A673 (cell line): Measurements from ENCODE around the gene CCDC57. TPM values are rescaled to one million over a fixed set of nuclear protein-coding genes. Genes with fewer than 3 reads are reported as not detected.

ENCODE experiments used
- BruUV-seq: library from RNA; stranded (reverse); fragments of 400-500 nt; replicated peaks from 2 replicates; lab custom pipeline; 2021; lab: Mats Ljungman, UMichigan
- CTCF ChIA-PET: fragments of 300-600 bp; sonication (Branson Sonifier 250); formaldehyde crosslinking; loops from one replicate; lab custom pipeline; 2022; ENCODE audit warnings: antibody characterized with exemption; lab: Charles Lee
- POLR2A ChIA-PET: fragments of 300-600 bp; sonication (Branson Sonifier 250); formaldehyde crosslinking; loops from one replicate; lab custom pipeline; 2022; ENCODE audit warnings: antibody characterized with exemption; ENCODE audit not compliant: low non-redundant PET; lab: Charles Lee
- DNase-seq: peaks from one replicate; pipeline ENCODE4 v3.0.0-alpha.2; 2015; ENCODE audit warnings: low spot score
- H3K27ac ChIP-seq: fragments of 200-600 bp; sonication (generic); 2 replicates; pipeline ENCODE4 v1.5.1; 2016; ENCODE audit warnings: mixed run types, low read depth, mild to moderate bottlenecking, mixed read lengths, antibody characterized with exemption, low read length; ENCODE audit not compliant: poor library complexity, severe bottlenecking
- H3K27me3 ChIP-seq: fragments of 200-600 bp; sonication (generic); replicated peaks from 2 replicates; pipeline ENCODE4 v1.6.1; 2017; ENCODE audit warnings: mixed run types, low read depth, mild to moderate bottlenecking, mixed read lengths, antibody characterized with exemption, low read length; ENCODE audit not compliant: insufficient read depth, poor library complexity
- H3K36me3 ChIP-seq: fragments of 200-600 bp; sonication (generic); 2 replicates; pipeline ENCODE4 v1.6.1; 2016; ENCODE audit warnings: mixed run types, mild to moderate bottlenecking, mixed read lengths, antibody characterized with exemption, low read length; ENCODE audit not compliant: insufficient read depth, poor library complexity, severe bottlenecking
- H3K4me1 ChIP-seq: fragments of 200-600 bp; sonication (generic); 2 replicates; pipeline ENCODE4 v1.6.1; 2017; ENCODE audit warnings: mixed run types, mild to moderate bottlenecking, mixed read lengths, antibody characterized with exemption, low read length; ENCODE audit not compliant: insufficient read depth, poor library complexity, severe bottlenecking
- H3K4me3 ChIP-seq: fragments of 200-600 bp; sonication (generic); 2 replicates; pipeline ENCODE4 v1.5.1; 2016; ENCODE audit warnings: low read depth, mixed run types, mild to moderate bottlenecking, mixed read lengths, low read length; ENCODE audit not compliant: poor library complexity, severe bottlenecking
- H3K9me3 ChIP-seq: fragments of 200-600 bp; sonication (generic); 2 replicates; pipeline ENCODE4 v1.6.1; 2016; ENCODE audit warnings: mixed run types, low read depth, mild to moderate bottlenecking, mixed read lengths, antibody characterized with exemption, low read length; ENCODE audit not compliant: poor library complexity, severe bottlenecking
- EZH2 ChIP-seq: fragments of 200-600 bp; sonication (generic); IDR thresholded peaks from 2 replicates; pipeline ENCODE4 v1.6.1; 2017; ENCODE audit warnings: borderline replicate concordance, low read depth, mild to moderate bottlenecking, mixed read lengths, antibody characterized with exemption, low read length; ENCODE audit not compliant: poor library complexity, severe bottlenecking
- intact Hi-C: fragments of 100-400 bp; cut with micrococcal nuclease; formaldehyde crosslinking; loops from one replicate; pipeline ENCODE4 v1.10.0; 2022; ENCODE audit not compliant: unreplicated experiment
- total RNA-seq: library from RNA; stranded (reverse); gene quantifications from 2 replicates; pipeline ENCODE4 v1.2.3, GENCODE V29; 2021
- TF ChIP-seq, protein P1 (sequence below): fragments of 300-800, 200-600 bp; sonication (generic); conservative IDR thresholded peaks from 2 replicates; pipeline ENCODE4 v1.5.1; 2017; ENCODE audit warnings: low read depth, mild to moderate bottlenecking, antibody characterized with exemption, low read length, moderate library complexity, mixed read lengths

Gene CCDC57
- total RNA-seq, 1 experiment from 2014 or later, result 43.6 TPM

DNA sequence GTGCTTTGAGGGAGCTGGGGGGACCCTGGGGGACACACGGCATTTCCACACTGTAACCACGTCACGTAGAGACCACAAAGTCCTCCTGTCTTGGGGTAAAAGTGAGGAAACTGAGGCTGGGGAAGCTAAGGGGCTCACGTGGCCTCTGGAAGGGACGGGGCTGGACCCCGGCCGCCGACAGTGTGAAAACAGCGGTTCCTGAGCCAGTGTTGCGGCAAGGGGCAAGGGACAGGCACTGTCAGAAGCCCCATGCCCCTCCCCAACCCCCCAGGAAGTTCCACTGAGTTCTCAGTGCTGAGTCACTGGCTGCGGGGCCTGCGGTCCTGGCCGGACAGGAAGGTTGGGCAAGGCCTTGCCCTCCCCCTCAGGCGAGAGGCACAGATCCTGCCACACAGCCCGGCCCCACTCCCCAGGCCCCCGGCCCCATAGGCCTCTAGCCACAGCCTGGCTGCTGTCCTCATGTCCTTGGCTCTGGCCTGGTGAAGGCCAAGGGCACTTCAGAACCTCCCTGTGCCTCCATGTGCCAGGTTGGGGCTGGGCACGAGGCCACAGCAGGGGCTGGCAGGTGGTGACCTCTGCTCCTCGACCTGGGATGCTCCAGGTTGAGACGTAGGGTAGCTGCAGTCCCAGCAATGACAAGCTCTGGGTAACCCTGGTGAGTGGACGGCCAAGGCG lies 5.0 kb upstream of the CCDC57 start:
- no peaks in the 10 kb centered on the region for H3K4me1 ChIP-seq
- H3K36me3 ChIP-seq, result no peaks in the 10 kb centered on the region
- no peak overlapping the region for H3K4me3 ChIP-seq
- H3K27me3 ChIP-seq, result no peaks in the 10 kb centered on the region
- no peak for TF ChIP-seq EZH2
- TF ChIP-seq, protein P1, sequence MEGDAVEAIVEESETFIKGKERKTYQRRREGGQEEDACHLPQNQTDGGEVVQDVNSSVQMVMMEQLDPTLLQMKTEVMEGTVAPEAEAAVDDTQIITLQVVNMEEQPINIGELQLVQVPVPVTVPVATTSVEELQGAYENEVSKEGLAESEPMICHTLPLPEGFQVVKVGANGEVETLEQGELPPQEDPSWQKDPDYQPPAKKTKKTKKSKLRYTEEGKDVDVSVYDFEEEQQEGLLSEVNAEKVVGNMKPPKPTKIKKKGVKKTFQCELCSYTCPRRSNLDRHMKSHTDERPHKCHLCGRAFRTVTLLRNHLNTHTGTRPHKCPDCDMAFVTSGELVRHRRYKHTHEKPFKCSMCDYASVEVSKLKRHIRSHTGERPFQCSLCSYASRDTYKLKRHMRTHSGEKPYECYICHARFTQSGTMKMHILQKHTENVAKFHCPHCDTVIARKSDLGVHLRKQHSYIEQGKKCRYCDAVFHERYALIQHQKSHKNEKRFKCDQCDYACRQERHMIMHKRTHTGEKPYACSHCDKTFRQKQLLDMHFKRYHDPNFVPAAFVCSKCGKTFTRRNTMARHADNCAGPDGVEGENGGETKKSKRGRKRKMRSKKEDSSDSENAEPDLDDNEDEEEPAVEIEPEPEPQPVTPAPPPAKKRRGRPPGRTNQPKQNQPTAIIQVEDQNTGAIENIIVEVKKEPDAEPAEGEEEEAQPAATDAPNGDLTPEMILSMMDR, result no peak
- H3K27ac ChIP-seq, result no peak overlapping the region
- H3K9me3 ChIP-seq, result no peaks in the 10 kb centered on the region
- no peak for DNase-seq
- no TSS peak for BruUV-seq
- ChIA-PET POLR2A (no interaction called here), CTCF (no interaction called here)
- intact Hi-C loops, result no loop called here

DNA sequence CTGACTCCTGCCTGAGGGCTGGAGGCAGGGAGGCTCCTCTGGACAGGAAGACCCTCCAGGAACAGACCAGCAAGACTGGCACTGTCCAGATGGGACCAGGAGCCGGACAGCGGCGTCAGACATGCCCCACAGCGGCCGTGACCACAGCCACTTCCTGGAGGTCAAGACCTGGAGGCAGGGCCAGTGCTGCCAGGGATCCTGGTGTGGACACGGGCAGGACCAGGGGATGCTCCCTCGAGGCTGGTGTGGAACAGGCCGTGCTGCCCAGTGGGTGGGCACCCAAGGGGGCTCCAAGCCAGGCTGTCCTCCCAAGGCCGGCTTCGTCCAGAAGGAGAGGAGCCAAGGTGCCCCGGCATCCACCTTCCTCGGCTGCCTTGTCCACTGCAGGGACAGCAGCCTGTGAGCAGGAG lies 4.5 kb upstream of the CCDC57 start:
- CTCF ChIA-PET, result no interaction called here
- no TSS peak for BruUV-seq
- Histone ChIP-seq H3K27me3 (no peaks in the 10 kb centered on the region), H3K36me3 (no peaks in the 10 kb centered on the region), H3K4me3 (no peak overlapping the region), H3K9me3 (no peaks in the 10 kb centered on the region), H3K27ac (no peak overlapping the region), H3K4me1 (peaks cover under 1% of the 10 kb centered on the region)
- no peak for DNase-seq
- POLR2A ChIA-PET, result no interaction called here
- intact Hi-C loops, result no loop called here
- TF ChIP-seq EZH2, result no peak
- TF ChIP-seq, protein P1, result no peak

DNA sequence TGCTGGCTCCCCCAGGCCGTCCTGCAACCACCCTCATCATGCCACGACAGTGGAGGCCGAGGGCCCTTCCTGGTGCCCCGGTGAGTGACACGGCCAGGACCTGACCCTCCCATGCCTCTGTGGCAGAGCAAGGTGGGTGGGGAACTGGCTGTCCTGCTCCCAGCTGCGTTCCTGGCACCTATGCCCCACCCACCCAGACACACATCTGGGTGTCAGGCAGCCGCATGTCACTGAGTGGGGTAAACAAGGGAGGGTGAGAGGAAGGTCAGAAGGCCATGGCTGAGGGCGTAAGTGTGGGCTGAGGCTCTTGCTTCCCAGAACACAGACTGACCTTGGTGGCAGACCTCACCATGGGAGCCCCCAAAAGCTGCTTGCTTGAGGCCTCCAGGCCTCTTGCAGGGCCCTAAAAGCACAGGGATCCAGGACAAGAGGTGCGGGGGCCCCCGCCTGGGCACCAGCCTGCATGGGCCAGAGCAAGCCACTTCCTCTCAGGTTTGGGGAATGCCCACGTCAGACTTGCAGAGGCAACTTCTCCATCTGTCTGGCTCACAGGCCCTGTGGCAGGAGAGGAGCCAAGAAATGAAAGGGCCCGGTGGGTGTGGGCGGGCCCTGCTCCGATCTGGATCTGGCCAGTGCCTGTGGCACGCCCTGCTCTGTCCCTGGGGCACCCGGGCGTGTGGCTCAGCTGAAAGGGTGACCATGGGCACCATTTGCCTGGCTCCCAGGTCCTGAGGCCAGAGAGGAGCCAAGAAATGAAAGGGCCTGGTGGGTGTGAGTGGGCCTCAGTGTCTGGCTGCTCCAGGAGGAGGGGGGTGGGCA lies 3.9 kb upstream of the CCDC57 start:
- intact Hi-C loops, result no loop called here
- Histone ChIP-seq H3K27me3 (no peaks in the 10 kb centered on the region), H3K36me3 (no peaks in the 10 kb centered on the region), H3K9me3 (no peaks in the 10 kb centered on the region), H3K27ac (no peak overlapping the region), H3K4me1 (peaks cover 7% of the 10 kb centered on the region), H3K4me3 (no peak overlapping the region)
- no peak for TF ChIP-seq EZH2
- TF ChIP-seq, protein P1, result no peak
- CTCF ChIA-PET, result no interaction called here
- BruUV-seq, result no TSS peak
- no peak for DNase-seq
- POLR2A ChIA-PET, result no interaction called here
